Fibroblast of villous mesenchyme (primary cell): ENCODE data around the gene ARID1B. TPM values are rescaled to one million over a fixed set of nuclear protein-coding genes. Genes with fewer than 3 reads are reported as not detected.

Experiments used
- DNase-seq: peaks from one replicate; pipeline ENCODE4 v3.0.0-alpha.2; 2010; ENCODE audit warnings: low read depth
- H3K4me3 ChIP-seq: 2 replicates; pipeline ENCODE4 v1.5.1; 2011; ENCODE audit warnings: low read depth, mild to moderate bottlenecking, low read length
- total RNA-seq: library from RNA; depleted of rRNA; stranded (reverse); fragments of >200 nt; gene quantifications from 2 replicates; pipeline ENCODE4 v1.2.3, GENCODE V29; 2012
- TF ChIP-seq, protein P1 (sequence below): IDR thresholded peaks from 2 replicates; pipeline ENCODE4 v1.5.1; 2012; ENCODE audit warnings: low read depth, mild to moderate bottlenecking, low read length; ENCODE audit not compliant: insufficient read depth

The ARID1B gene
- total RNA-seq, 1 donor, result 41.0 TPM

DNA sequence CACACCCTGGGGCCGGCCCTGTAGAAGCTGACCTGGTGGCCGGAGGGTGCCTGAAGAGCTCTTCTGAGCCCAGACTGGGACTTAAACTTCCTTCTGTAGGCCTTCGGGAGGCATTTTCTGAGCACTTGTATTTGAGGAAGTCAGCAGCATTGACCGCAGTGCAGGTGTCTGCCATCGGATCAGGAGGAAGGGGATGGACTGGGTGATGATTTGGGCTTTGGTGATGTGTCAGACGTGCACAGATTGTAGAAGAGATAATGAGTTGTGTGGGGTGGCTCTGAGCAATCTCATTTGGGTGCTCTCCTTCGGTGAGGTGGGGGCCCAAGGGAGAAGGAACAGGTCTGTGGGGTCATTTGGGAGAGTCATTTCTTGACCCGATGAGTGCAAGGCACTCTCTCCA lies 150.9 kb downstream of the ARID1B start:
- TF ChIP-seq, protein P1, sequence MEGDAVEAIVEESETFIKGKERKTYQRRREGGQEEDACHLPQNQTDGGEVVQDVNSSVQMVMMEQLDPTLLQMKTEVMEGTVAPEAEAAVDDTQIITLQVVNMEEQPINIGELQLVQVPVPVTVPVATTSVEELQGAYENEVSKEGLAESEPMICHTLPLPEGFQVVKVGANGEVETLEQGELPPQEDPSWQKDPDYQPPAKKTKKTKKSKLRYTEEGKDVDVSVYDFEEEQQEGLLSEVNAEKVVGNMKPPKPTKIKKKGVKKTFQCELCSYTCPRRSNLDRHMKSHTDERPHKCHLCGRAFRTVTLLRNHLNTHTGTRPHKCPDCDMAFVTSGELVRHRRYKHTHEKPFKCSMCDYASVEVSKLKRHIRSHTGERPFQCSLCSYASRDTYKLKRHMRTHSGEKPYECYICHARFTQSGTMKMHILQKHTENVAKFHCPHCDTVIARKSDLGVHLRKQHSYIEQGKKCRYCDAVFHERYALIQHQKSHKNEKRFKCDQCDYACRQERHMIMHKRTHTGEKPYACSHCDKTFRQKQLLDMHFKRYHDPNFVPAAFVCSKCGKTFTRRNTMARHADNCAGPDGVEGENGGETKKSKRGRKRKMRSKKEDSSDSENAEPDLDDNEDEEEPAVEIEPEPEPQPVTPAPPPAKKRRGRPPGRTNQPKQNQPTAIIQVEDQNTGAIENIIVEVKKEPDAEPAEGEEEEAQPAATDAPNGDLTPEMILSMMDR, result no peak
- no peak for DNase-seq
- H3K4me3 ChIP-seq, result no peak overlapping the region

DNA sequence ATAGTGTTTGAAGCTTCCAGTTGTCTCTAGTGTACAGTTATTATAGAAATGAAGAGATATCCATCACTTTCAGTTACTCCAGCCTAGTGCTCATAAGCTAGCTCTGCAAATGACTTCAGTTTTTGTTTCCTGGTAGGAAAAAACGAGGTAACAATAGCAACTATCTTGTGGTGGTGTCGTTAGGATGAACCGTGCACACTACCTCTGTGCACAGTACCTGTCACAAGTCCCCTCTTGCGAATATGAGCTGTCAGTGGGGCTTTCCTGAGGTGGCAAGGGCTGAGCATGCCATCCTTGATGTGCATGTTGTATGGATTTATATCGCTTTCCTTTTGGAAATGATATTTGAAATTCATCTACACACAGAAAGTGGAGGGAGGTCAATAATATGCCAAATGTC lies 151.8 kb downstream of the ARID1B start:
- DNase-seq, result no peak
- TF ChIP-seq, protein P1, result no peak

DNA sequence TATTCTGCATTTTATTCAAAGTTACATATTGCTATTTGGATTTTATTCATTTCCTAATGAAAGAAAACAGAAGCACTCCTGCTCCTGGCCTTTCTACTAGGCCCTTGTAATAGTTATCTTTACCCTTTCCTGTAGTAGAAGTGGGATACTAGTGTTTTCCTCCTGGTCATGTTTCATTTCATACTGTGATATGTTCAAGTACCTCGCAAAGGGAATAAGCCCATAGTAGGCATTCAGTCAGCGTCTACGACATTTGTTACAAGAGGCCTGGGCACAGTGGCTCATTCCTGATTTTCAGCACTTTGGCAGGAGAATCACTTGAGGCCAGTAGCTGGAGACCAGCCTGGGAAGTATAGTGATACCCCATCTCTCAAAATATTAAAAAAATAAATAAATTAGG lies 154.1 kb downstream of the ARID1B start:
- no peak overlapping the region for H3K4me3 ChIP-seq
- DNase-seq, result no peak
- TF ChIP-seq, protein P1, result no peak

More for the DNA sequence above, 151.8 kb downstream of the ARID1B start:
- no peak overlapping the region for H3K4me3 ChIP-seq

DNA sequence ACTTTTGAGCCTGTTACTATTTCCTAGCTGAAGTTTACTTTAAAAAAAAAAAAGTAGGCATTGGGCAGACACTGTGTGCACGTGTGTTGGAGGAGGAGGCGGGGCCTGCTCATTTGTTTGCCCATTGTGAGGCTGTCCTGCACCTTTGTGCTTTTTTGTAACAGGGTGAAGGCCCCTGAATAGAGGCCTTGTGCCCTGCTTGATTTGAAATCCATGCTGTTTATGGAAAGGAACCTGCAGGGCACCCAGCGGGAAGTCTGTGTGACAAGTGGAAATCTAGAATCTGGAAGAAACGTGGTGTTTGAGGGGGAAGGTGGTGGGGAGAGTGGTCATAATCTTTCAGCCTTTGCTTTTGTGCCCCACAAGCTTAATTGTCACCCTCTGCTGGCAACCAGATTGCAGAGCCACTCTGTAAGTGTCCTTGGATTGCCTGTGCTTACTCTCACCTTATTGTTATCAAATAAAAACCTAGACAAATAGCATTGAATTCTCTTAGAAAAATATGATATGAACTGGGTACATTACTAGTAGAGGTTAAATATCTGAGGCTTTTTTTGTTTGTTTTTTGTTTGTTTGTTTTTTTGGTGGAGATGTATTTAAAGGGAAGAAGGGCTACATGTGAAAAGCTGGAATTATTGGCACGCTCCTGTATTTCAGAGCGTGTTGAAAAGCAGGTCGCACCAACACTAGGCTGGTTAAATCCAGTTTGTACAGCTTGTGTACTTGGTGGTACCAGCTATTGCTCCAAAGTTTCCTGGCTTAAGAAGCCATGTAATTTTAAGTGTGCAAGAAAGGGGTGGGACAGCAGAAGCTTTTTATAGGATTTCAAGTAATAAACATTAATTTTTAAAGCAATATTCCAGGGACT lies 156.3 kb downstream of the ARID1B start:
- DNase-seq, result no peak
- no peak overlapping the region for H3K4me3 ChIP-seq
- TF ChIP-seq, protein P1, result no peak

DNA sequence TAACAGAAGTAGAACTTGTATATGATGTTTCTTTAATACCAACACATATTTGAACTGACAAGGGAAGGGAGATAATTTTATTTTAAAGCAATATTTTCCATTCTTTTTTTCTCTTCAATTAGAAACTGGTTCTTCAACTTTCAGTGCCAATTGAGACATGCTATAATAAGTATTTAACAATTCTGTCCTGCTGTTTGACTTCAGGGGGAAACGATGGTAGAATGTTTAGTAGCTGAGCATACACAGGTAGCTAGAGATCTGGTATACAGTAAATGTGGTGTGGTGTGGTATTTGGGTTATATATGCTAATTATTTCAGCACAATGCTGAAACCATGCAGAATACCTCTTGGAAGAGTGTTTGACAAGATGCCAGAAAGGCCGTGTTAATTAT lies 156.9 kb downstream of the ARID1B start:
- no peak for DNase-seq
- TF ChIP-seq, protein P1, result no peak
- no peak overlapping the region for H3K4me3 ChIP-seq

DNA sequence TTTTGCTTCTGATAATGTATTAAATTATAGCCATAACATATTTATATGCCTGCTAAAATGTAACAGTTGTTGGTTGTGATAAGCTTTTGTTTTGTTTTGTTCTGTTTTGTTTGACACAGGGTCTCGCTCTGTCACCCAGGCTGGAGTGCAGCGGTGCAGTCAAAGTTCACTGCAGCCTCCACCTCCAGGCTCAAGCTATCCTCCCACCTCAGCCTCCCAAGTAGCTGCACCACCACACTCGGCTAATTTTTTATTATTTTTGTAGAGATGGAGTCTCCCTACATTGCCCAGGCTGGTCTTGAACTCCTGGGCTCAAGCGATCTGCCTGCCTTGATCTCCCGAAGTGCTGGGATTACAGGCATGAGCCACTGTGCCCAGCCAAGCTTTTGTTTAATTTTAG lies 157.8 kb downstream of the ARID1B start:
- H3K4me3 ChIP-seq, result no peak overlapping the region
- TF ChIP-seq, protein P1, result no peak
- DNase-seq, result no peak

DNA sequence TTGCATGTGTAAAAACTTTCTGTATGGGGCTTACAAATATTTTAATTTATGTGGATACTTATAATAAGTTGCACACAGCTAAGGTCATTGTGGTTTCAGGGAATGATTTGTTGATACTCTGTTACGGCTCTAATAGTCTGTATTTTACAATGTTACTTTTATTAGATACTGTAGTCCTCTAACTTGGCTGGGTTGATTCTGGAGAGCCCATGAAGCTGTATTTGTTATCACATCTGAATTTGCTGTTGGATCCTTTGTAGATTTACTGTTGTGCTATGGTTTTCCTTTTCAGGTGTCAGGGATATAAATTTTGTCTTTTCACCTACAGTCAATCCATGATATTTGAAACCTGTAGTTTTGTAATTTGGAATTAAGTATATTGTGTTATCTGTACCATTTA lies 161.0 kb downstream of the ARID1B start:
- H3K4me3 ChIP-seq, result no peak overlapping the region
- TF ChIP-seq, protein P1, result no peak
- DNase-seq, result no peak
